H7 (cell line): Measurements from ENCODE around the gene TFDP2. TPM values are rescaled to one million over a fixed set of nuclear protein-coding genes. Genes with fewer than 3 reads are reported as not detected.
"Not testable (repeated sequence)": the region's sequence is repeated elsewhere in the genome, so short reads cannot be mapped to it uniquely, and the experiment has no call there.

Experiments
- DNase-seq: peaks from one replicate; pipeline ENCODE4 v3.0.0; 2012
- H3K27me3 ChIP-seq: 2 replicates; pipeline ENCODE4 v1.6.0; 2011; ENCODE audit warnings: mild to moderate bottlenecking, low read length; ENCODE audit not compliant: control insufficient read depth, insufficient read depth
- H3K36me3 ChIP-seq: replicated peaks from 2 replicates; pipeline ENCODE4 v1.5.1; 2011; ENCODE audit warnings: low read length; ENCODE audit not compliant: control insufficient read depth, insufficient read depth
- H3K4me3 ChIP-seq: 2 replicates; pipeline ENCODE4 v1.5.1; 2011; ENCODE audit warnings: low read depth, mild to moderate bottlenecking, control low read depth, low read length, moderate library complexity; ENCODE audit not compliant: insufficient read depth
- total RNA-seq: library from RNA; depleted of rRNA; stranded (reverse); fragments of >200 nt; shearing (Covaris generic); gene quantifications from 2 replicates; pipeline ENCODE4 v1.2.3, GENCODE V29; 2014

The TFDP2 gene
- total RNA-seq, 1 experiment from 2014 or later: 66.2 TPM

DNA sequence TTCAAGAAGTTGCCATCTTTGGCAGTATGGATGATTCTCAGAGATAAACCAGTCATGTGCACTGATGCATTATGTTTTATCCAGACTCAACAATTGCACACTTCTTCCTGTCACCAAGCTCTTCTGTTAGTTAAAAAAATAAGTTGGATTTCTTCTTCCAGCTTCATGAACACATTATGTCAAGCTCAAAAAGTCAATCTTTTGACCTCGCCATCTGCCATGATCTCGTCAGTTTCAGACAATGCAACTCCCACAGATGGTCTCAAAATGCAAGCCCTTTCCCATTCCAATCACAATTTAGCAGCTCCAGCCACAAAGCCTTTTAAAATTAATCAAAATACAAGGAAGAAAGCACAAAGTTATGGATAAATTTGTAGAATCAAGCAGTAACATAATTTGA lies 42.8 kb downstream of the TFDP2 start:
- DNase-seq: no peak
- no peak overlapping the region for H3K4me3 ChIP-seq
- no peaks in the 10 kb centered on the region for H3K36me3 ChIP-seq
- no peaks in the 10 kb centered on the region for H3K27me3 ChIP-seq

DNA sequence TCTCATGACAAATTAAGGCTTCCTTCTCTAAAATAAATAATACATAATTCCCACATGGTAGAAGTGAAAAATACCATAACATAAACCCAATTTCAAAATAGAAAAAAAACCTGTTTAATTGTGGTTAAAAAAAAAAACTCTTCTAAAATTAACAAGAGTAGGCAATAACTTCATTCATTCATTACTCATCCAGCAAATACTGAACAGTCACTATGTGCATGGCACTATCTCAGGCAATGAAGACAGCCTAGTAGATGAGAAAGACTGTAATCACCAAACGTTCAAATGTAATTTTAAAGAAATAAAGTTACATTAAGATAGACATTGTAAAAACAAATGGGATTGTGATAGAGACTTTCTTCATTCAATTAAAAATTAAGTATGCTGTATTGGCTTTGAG lies 43.4 kb downstream of the TFDP2 start:
- Histone ChIP-seq H3K4me3 (no peak overlapping the region), H3K36me3 (no peaks in the 10 kb centered on the region), H3K27me3 (no peaks in the 10 kb centered on the region)
- no peak for DNase-seq

DNA sequence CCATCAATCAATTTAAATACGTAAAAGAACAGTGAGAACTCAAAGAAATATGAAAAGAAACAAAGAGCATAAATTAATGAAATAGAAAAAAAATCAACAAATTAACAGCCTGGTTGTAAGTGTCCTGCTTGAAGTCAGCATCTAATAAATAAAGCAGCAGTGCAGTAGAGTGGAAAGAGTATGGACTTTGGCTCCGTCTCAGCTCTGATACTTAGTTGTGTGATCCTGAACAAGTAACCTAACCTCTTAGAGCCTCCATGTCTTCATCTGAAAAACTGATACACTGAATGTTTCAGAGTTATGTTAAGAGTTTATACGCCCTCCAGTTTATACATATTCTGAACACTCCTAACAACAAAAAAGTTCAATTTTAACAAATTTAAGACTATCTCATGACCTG lies 44.6 kb downstream of the TFDP2 start:
- no peak overlapping the region for H3K4me3 ChIP-seq
- no peaks in the 10 kb centered on the region for H3K36me3 ChIP-seq
- H3K27me3 ChIP-seq: no peaks in the 10 kb centered on the region
- no peak for DNase-seq

DNA sequence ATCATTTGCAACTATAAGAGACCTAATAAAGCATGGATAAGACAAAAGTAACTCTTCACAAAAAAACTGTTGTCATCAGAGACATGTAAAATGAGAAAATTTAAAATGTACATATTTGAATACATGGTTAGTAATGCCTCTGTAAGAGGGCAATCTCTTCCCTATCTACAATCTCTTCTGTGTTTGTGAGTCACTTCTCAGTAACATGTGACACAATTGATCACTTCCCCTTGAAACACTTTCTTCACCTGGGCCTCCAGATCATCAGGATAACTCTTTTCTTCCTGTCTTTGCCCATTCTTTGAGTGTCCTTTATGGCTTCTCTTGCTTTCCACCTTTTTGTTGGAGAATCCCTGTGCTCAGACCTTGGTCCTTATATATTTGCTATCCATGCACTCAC lies 50.4 kb downstream of the TFDP2 start:
- H3K27me3 ChIP-seq: no peaks in the 10 kb centered on the region
- no peak for DNase-seq
- no peaks in the 10 kb centered on the region for H3K36me3 ChIP-seq
- no peak overlapping the region for H3K4me3 ChIP-seq

DNA sequence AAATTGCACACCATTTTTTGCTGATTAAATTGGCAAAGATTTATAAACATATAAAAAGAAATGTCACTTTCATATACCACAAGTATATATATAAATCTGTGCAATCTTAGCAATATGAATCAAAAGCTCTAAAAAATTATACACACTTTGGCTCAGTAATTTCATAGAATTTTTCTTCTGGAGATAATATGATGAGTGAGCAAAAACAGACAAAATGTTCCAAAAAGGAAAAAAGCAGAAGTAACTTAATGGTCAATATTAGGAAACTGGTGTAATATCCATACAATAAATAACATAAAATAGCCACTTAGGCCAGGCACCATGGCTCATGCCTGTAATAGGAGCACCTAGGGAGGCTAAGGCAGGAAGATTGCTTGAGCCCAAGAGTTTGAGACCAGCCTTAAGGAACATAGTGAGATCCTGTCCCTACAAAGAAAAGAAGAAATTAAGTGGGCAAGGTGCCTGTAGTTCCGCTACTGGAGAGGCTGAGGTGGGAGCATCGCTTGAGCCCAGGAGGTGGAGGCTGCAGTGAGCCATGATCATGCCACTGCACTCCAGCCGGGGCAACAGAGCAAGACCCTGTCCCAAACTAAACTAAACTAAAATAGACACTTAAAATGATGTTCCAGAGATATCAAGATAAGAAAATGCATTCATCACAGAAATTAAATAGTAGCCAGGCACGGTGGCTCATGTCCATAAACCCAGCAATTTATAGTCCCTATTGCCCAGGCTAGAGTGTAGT lies 52.1 kb downstream of the TFDP2 start:
- DNase-seq: no peak
- H3K36me3 ChIP-seq: no peaks in the 10 kb centered on the region
- H3K27me3 ChIP-seq: no peaks in the 10 kb centered on the region
- no peak overlapping the region for H3K4me3 ChIP-seq

DNA sequence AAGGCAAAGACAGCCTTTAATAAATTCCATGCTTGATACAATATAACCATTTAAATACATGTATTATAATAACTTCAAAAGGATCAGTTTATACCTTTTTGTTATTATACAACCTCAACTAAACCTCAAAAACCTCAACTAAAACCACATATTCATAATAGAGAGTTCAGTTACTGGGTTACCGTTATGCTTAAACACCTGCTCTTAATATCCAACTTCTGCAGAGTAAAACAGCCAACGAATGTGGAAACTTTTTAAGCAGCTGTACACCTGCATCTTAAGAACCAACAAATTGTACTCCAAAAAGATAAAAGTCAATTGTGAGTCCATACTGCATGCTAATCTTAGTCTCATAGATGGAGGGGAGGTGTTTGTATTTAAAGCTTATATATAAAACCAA lies 53.5 kb downstream of the TFDP2 start:
- Histone ChIP-seq H3K4me3 (no peak overlapping the region), H3K27me3 (no peaks in the 10 kb centered on the region), H3K36me3 (no peaks in the 10 kb centered on the region)
- no peak for DNase-seq

DNA sequence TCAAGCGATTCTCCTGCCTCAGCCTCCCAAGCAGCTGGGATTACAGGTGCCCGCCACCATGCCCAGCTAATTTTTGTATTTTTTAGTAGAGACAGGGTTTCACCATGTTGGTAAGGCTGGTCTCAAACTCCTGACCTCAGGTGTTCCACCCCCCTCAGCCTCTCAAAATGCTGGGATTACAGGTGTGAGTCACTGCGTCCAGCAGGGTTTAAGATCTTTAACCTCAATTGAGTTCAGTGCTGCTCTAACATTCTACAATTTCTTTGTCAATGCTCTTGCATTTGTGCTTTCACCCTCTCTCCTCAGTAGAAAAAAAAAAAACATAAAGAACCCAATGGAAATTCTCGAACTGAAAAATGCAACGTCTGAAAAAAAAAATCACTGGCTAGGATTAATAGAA lies 60.4 kb downstream of the TFDP2 start:
- H3K36me3 ChIP-seq, H3K4me3 ChIP-seq, H3K27me3 ChIP-seq, DNase-seq: not testable (repeated sequence)

DNA sequence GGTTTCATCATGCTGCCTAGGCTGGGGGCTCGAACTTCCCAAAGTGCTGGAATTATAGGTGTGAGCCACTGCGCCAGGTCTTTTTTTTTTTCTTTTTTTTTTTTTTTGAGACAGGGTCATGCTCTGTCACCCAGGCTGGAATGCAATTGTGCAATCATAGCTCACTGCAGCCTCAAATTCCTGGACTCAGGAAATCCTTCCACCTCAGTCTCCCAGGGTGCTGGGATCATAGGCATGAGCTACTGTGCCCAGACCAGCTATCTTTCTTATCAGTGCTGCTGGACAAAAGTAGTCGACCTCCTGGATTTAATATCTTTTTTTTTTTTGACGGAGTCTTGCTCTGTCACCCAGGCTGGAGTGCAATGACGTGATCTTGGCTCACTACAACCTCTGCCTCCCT lies 60.8 kb downstream of the TFDP2 start:
- Histone ChIP-seq H3K27me3 (no peaks in the 10 kb centered on the region), H3K36me3 (no peaks in the 10 kb centered on the region), H3K4me3 (no peak overlapping the region)
- DNase-seq: no peak

DNA sequence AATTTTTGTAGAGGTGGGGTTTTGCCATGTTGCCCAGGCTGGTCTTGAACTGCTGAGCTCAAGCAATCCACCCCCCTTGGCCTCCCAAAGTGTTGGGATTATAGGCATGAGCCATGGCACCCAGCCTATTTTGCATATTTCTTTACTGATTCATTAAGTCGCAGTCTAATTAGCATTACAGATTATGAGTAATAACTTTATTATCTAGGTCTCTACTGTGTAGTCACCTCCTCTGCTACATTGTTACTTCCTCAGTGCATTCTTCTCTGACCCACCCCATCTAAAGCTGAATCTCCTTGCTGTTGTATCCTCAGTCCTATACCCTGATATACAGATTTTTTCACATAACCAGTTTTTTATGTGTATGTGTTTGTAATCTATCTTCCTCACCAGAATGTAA lies 61.7 kb downstream of the TFDP2 start:
- Histone ChIP-seq H3K27me3 (no peaks in the 10 kb centered on the region), H3K36me3 (no peaks in the 10 kb centered on the region), H3K4me3 (no peak overlapping the region)
- no peak for DNase-seq

DNA sequence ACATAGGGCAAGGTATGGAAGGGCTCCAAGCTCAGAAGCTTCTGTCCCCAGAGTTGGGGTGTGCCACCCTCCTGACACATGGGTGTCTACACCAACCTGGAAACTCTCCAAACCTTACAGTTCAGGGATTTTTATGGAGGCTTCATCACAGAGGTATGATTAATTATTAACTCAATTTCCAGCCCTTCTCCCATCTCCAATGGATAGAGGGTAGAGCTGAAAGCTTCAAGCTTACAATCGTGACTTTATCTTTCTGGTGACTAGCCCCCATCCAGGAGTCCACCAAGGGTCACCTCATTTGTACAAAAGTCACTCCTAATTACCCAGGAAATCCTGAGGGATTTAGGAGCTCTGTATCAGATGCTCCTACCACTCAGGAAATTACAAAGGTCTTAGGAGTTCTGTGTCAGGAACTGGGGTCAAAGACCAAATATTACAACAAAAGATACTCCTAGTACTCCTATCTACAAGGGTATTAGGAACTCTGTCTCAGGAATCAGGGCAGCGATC lies 62.7 kb downstream of the TFDP2 start:
- H3K27me3 ChIP-seq: no peaks in the 10 kb centered on the region
- DNase-seq: no peak
- H3K4me3 ChIP-seq: no peak overlapping the region
- H3K36me3 ChIP-seq: no peaks in the 10 kb centered on the region

DNA sequence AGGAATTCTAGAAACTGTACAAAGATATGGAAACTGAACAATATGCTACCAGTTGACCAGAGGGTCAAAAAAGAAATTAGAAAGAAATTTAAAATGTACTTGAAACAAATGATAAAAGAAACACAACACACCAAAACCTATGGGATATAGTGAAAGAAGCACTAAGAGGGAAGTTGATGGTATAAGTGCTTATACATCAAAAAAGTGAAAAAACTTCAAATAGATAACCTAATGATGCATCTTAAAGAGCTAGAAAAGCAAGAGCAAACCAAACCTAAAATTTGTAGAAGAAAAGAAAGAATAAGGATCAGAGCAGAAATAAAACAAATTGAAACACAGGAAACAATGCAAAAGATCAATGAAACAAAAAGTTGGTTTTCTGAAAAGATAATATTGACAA lies 68.2 kb downstream of the TFDP2 start:
- no peak for DNase-seq
- no peaks in the 10 kb centered on the region for H3K36me3 ChIP-seq
- no peak overlapping the region for H3K4me3 ChIP-seq
- H3K27me3 ChIP-seq: no peaks in the 10 kb centered on the region

DNA sequence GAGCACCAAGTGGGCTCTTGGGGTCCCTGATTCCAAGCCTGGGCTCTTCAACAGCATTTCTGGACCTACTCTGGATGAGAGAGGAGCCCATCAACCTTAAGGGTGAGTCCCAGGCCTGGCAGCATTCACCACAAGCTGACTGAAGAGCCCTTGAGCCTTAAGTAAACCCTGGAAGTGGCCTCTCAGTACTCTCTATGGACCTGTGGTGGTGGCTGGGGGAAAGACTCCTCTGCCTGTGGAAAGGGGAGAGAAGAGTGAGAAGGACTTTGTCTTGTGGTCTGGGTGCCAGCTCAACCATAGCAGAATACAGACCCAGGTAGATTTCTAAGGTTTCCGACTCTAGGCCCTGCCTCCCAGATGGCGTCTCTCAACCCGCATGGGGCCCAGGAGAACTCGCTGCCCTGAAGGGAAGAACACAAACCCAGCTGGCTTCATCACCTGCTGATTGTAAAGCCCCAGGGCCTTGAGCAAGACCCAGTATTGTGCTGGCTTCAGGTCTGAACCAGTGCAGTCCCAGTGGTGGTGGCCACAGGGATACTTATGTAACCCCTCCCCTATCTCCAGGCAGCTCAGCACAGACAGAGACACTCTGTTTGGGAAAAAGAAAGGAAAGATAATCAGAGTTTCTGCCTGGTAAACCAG lies 71.4 kb downstream of the TFDP2 start:
- no peak for DNase-seq
- Histone ChIP-seq H3K4me3 (no peak overlapping the region), H3K27me3 (no peaks in the 10 kb centered on the region)

DNA sequence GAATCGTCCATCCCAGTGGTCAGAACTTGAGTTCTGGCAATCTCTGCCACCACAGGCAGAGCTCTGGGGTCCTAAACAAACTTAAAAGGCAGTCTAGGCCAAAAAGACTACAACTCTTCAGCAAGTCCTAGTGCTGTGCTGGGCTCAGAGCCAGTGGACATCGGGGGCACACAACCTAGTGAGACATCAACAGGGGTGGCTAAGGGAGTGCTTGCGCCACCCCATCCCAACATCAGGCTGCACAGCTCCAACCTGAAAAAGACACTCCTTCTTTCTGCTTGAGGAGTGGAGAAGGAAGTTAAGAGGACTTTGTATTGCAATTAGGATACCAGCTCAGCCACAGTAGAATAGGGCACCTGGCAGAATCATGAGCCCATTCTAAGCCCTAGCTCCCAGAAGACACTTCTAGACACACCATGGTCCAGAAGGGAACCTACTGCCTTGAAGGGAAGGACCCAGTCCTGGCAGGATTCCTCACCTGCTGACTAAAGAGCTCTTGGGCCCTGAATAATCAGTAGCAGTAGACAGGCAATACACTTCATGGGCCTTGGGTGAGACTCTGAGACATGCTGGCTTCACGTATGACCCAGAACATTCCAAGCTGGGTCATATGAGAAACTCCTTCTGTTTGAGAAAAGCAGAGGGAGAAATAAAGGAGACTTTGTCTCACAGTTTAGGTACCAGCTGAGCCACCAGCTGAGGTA lies 72.0 kb downstream of the TFDP2 start:
- H3K27me3 ChIP-seq: no peaks in the 10 kb centered on the region
- DNase-seq: no peak
- no peak overlapping the region for H3K4me3 ChIP-seq
- no peaks in the 10 kb centered on the region for H3K36me3 ChIP-seq

More for the DNA sequence above, 71.4 kb downstream of the TFDP2 start:
- no peaks in the 10 kb centered on the region for H3K36me3 ChIP-seq

DNA sequence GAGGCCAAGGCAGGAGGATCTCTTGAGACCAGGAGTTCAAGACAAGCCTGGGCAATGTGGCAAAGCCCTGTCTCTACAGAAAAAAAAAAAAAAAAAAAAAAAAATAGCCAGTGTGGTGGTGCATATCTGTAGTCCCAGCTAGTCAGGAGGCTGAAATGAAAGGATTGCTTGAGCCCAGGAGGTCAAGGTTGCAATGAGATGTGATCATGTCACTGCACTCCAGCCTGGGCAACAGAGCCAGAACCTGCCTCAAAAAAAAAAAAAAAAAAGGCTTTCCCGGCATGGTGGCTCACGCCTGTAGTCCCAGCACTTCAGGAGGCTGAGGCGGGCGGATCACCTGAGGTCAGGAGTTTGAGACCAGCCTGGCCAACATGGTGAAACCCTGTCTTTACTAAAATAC lies 73.7 kb downstream of the TFDP2 start:
- H3K36me3 ChIP-seq, H3K4me3 ChIP-seq, DNase-seq, H3K27me3 ChIP-seq: not testable (repeated sequence)

DNA sequence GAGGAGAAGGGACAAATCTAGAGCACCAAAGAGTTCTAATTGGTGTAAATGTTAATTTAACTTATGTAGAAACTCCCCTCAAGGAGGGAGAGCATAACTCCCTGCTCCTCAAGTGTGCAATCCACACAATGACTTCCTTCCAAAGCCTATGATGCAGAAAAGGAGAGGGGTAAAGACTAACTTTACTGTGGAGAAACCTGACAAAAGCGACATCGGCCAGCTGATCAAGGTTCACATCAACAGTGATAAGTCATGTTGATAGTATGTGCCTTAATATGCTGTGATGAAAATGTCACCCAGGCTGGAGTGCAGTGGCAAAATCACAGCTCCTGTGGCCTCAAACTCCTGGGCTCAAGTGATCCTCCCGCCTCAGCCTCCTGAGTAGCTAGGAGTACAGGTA lies 76.5 kb downstream of the TFDP2 start:
- no peak for DNase-seq

More for the DNA sequence above, 76.5 kb downstream of the TFDP2 start:
- Histone ChIP-seq H3K27me3 (no peaks in the 10 kb centered on the region), H3K36me3 (no peaks in the 10 kb centered on the region), H3K4me3 (no peak overlapping the region)
